H1 (cell line): Measurements from ENCODE around the gene LCAT. TPM values are rescaled to one million over a fixed set of nuclear protein-coding genes. Genes with fewer than 3 reads are reported as not detected.

Source experiments
- ATF3 ChIP-seq: IDR thresholded peaks from 2 replicates; pipeline ENCODE4 v1.6.1; 2011; ENCODE audit warnings: low read depth, mild to moderate bottlenecking, low read length; ENCODE audit not compliant: insufficient read depth
- BACH1 ChIP-seq: IDR thresholded peaks from 2 replicates; pipeline ENCODE4 v1.6.1; 2012; ENCODE audit warnings: low read length, improper control_type of control experiment
- BCL11A ChIP-seq, 2 experiments: IDR thresholded peaks; one replicate each; pipeline ENCODE4 v1.6.1; 2011; ENCODE audit warnings: low read depth in 2 of 2, low read length in 2 of 2, mild to moderate bottlenecking in 2 of 2
- BRCA1 ChIP-seq: IDR thresholded peaks from 2 replicates; pipeline ENCODE4 v1.6.1; 2012; ENCODE audit warnings: low read depth, low read length, improper control_type of control experiment
- CBX8 ChIP-seq: fragments of 300-800, 300-1000 bp; sonication (generic); IDR thresholded peaks from 2 replicates; pipeline ENCODE4 v1.7.1; 2016; ENCODE audit warnings: low read depth, low read length, borderline replicate concordance
- CEBPB ChIP-seq: IDR thresholded peaks from 2 replicates; pipeline ENCODE4 v1.6.1; 2012; ENCODE audit warnings: low read depth, low read length
- CHD2 ChIP-seq: IDR thresholded peaks from 2 replicates; pipeline ENCODE4 v1.6.1; 2012; ENCODE audit warnings: low read length, improper control_type of control experiment
- EGR1 ChIP-seq: IDR thresholded peaks from 2 replicates; pipeline ENCODE4 v1.6.1; 2011; ENCODE audit warnings: low read depth, low read length, borderline replicate concordance
- GABPA ChIP-seq: IDR thresholded peaks from 2 replicates; pipeline ENCODE4 v1.6.1; 2011; ENCODE audit warnings: mild to moderate bottlenecking, low read length, moderate library complexity, borderline replicate concordance; ENCODE audit not compliant: insufficient read depth
- JUND ChIP-seq: IDR thresholded peaks from 2 replicates; pipeline ENCODE4 v1.6.1; 2011; ENCODE audit warnings: mild to moderate bottlenecking, improper control_type of control experiment, low read length
- KDM4A ChIP-seq: IDR thresholded peaks from one replicate; pipeline ENCODE4 v1.7.1; 2012; ENCODE audit warnings: low read depth, mild to moderate bottlenecking, moderate library complexity, low read length, inconsistent platforms; ENCODE audit not compliant: severe bottlenecking
- KDM5A ChIP-seq: fragments of 200-600 bp; IDR thresholded peaks from 2 replicates; pipeline ENCODE4 v1.7.1; 2012; ENCODE audit warnings: mild to moderate bottlenecking, low read length, inconsistent platforms, mixed read lengths
- MAFK ChIP-seq: IDR thresholded peaks from 2 replicates; pipeline ENCODE4 v1.6.1; 2012; ENCODE audit warnings: low read depth, mild to moderate bottlenecking, improper control_type of control experiment, low read length
- NRF1 ChIP-seq: IDR thresholded peaks from 2 replicates; pipeline ENCODE4 v1.6.1; 2011; ENCODE audit warnings: mild to moderate bottlenecking, low read depth, low read length, improper control_type of control experiment
- PHF8 ChIP-seq: fragments of 200-600 bp; sonication (generic); conservative IDR thresholded peaks from 2 replicates; pipeline ENCODE4 v1.7.1; 2012; ENCODE audit warnings: low read depth, mild to moderate bottlenecking, inconsistent platforms, low read length, moderate library complexity
- POLR2AphosphoS5 ChIP-seq: IDR thresholded peaks from 2 replicates; pipeline ENCODE4 v1.6.1; 2011; ENCODE audit warnings: low read depth, low read length
- POU5F1 ChIP-seq: IDR thresholded peaks from 2 replicates; pipeline ENCODE4 v1.6.1; 2011; ENCODE audit warnings: low read depth, mild to moderate bottlenecking, low read length, moderate library complexity
- RBBP5 ChIP-seq: IDR thresholded peaks from 2 replicates; pipeline ENCODE4 v1.7.1; 2012; ENCODE audit warnings: low read depth, mild to moderate bottlenecking, inconsistent platforms, low read length, moderate library complexity, borderline replicate concordance
- SIX5 ChIP-seq: IDR thresholded peaks from 2 replicates; pipeline ENCODE4 v1.6.1; 2011; ENCODE audit warnings: mild to moderate bottlenecking, low read depth, low read length
- SP4 ChIP-seq: IDR thresholded peaks from 2 replicates; pipeline ENCODE4 v1.6.1; 2012; ENCODE audit warnings: low read length, inconsistent platforms
- SRF ChIP-seq: IDR thresholded peaks from 2 replicates; pipeline ENCODE4 v1.6.1; 2011; ENCODE audit warnings: mild to moderate bottlenecking, low read depth, low read length, moderate library complexity
- SUZ12 ChIP-seq: fragments of 200-600 bp; sonication (generic); IDR thresholded peaks from 2 replicates; pipeline ENCODE4 v1.6.1; 2012; ENCODE audit warnings: mild to moderate bottlenecking, inconsistent platforms, low read length, moderate library complexity, mixed read lengths
- TCF12 ChIP-seq: IDR thresholded peaks from 2 replicates; pipeline ENCODE4 v1.6.1; 2011; ENCODE audit warnings: low read depth, mild to moderate bottlenecking, low read length
- TEAD4 ChIP-seq: IDR thresholded peaks from 2 replicates; pipeline ENCODE4 v1.6.1; 2012; ENCODE audit warnings: low read depth, low read length, inconsistent platforms, mixed read lengths
- YY1 ChIP-seq: IDR thresholded peaks from 2 replicates; pipeline ENCODE4 v1.6.1; 2011; ENCODE audit warnings: low read depth, mild to moderate bottlenecking, low read length
- polyA plus RNA-seq, 7 experiments: library from polyadenylated mRNA; depleted of rRNA in 3 of 7; stranded (reverse) in 5 of 7; unstranded in 2 of 7; fragments of >200 nt in 5 of 7; fragments of 200-250 nt in 2 of 7; gene quantifications; 1 replicate in 5 of 7; 2 replicates in 1 of 7; 4 replicates in 1 of 7; pipeline versions ENCODE4 v1.2.1 to v1.2.3, GENCODE V29; 2011 to 2013; ENCODE audit warnings: missing spikeins in 2 of 7, mixed read lengths in 2 of 7
- total RNA-seq: library from RNA; stranded (reverse); fragmentation: NEBNext Ultra II Directional; extraction: Animal tissue kit (Norgen Biotek cat#: 25700); gene quantifications from 2 replicates; pipeline ENCODE4 v1.2.1, GENCODE V29; 2021

LCAT gene
- total and polyA plus RNA-seq, 2 of the 8 experiments (the other 6 are each of a cell fraction or from before 2014, with no cell fraction given), result 9.4 to 19.6 TPM

DNA sequence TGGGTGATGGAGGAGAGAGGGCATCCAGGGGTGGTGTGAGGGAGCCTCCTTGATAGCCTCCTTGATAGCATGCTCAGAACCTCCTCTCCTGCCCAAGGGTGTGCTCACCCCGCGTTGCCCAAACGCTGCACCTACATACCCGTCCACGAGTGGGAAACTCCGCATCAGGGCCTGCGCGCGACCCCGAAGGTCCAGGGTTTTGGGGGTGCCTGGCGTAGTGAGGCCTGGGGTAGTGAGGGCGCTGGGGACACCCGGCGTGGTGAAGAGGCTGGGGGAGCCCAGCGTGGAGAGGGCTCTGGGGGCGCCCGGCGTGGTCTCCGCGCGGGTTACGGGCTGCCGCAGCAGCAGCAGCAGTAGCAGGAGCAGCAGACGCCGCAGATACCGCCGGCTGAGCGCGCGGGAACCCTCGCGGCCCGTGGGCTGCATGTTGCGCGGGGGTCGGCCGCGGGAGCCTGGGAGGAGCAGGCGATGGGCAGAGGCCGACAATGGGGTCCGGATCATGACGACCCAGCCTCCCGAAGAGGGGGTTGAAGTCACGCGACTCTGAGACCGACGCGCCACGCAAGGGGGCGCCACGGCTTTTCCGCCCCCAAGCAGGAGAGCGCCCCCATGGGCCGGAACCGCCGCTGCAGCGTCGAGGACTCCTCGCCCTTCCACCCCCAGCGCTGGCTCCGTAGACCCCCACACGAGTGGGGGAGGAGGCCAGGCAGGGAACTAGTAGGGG is 36.2 kb upstream of the LCAT start, which contains the start of gene DPEP3 (continued):
- TF ChIP-seq CBX8, result no peak
- no peak for TF ChIP-seq SRF
- TF ChIP-seq KDM5A, result no peak
- peak; percentile 54; the same call in 1 of the 2 replicates for TF ChIP-seq CHD2
- TF ChIP-seq CEBPB, result no peak
- TF ChIP-seq TCF12, result no peak
- TF ChIP-seq MAFK, result no peak
- no peak for TF ChIP-seq RBBP5
- no peak for TF ChIP-seq PHF8
- peak; percentile 63; the same call in 1 of the 2 replicates for TF ChIP-seq ATF3
- TF ChIP-seq GABPA, result peak; percentile 64; the same call in 1 of the 2 replicates
- no peak for TF ChIP-seq BCL11A (IDR thresholded peaks at IDR 0.05; ENCODE audit: low read depth in 2 of 2, low read length in 2 of 2)
- no peak for TF ChIP-seq BRCA1
- TF ChIP-seq TEAD4, result no peak
- no peak; the same call in 1 of the 2 replicates for TF ChIP-seq SUZ12
- TF ChIP-seq YY1, result 0 out of 2 replicates have a peak, but pooled peaks have one; percentile 5
- TF ChIP-seq JUND, result peak; percentile 63; the same call in 1 of the 2 replicates
- TF ChIP-seq NRF1, result no peak
- no peak for TF ChIP-seq POLR2AphosphoS5
- TF ChIP-seq SIX5, result no peak
- no peak for TF ChIP-seq SP4
- TF ChIP-seq EGR1, result peak; percentile 70; the same call in 1 of the 2 replicates
- peak; percentile 92 for TF ChIP-seq BACH1
- peak; percentile 34 for TF ChIP-seq KDM4A
- TF ChIP-seq POU5F1, result no peak
